Measurements from ENCODE around the gene SF1.

Gene SF1

DNA sequence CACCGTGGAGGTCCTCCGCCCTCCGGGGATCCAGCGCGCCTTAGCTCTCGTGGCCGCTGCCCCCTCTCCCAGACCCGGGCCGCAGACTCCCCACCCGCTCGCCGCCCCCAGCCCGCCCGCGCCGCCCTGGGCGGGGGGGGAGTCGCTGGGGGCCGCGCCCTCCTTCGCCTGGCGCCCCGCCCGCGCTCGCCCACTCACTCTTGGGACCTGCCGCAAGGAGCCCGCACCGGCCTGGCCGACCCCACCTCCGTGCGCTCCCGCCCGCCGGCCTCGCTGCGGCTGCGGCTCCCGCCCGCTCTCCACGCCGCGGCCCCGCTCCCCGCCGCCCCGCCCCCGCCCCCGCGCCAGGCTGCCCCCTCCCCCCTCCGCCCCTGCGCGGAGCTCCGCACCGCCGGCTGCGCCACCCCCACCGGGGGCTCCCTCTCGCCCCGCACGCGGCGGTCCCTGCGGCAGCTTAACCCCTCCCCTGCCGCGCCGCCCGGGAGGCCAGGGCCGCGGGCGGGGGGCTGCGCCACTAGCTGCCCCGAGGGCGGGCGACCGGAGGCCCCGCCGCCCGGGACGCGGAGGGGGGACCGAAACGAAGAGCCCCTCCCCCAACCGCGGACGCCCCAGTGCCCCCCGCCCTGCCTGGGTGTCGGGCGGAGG is 33.7 kb downstream of the SF1 start:
- no peak for DNase-seq

DNA sequence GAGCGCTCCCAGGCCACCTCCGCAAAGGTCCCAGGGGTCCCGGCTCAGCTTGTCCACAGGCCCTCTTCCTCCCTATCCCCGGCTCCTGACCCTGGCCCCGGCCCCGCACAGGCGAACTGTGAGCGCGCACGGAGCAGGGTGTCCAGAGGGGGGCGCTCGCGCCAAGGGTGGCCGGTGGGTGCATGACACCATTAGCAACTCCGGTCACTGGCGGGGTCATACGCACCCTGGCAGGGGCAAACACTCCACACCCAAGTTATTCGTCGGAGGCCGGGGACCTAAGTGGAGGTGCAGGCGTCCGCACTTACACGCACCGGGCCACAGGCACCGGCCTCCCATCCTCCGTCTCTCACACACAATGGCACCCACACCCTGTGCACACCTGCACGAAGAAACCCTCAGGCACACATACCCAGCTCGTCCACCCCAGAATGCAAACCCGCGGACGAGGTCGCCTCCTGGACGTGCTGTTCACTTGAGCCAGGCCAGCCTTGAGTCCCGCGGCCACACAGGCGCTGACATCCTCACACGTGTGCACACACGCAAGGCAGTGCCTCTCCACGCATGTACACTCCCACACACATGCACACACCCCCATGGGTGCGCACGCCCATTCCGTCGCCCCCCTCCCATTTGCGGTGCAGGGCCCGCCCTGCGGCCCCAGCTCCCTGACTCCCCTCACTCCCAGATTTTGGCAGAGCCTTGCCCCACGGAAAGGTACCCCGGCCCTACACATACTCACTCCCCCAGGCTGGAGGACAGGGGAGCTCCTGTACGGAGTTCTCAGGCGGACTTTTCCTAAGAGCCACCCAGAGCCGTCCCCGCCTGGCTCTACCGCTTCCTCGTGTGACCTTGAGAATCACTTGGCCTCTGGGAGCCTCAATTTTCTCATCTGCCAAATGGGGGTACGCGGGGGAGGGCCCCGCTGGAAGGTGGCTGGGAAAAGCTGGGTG is 34.5 kb downstream of the SF1 start, which contains the start of gene RASGRP2:
TSS of gene RASGRP2 (minus strand) at position 552 of the 953 bp plus-strand sequence. CDS start 1,276 bp downstream, outside the sequence.
- no peak for DNase-seq

DNA sequence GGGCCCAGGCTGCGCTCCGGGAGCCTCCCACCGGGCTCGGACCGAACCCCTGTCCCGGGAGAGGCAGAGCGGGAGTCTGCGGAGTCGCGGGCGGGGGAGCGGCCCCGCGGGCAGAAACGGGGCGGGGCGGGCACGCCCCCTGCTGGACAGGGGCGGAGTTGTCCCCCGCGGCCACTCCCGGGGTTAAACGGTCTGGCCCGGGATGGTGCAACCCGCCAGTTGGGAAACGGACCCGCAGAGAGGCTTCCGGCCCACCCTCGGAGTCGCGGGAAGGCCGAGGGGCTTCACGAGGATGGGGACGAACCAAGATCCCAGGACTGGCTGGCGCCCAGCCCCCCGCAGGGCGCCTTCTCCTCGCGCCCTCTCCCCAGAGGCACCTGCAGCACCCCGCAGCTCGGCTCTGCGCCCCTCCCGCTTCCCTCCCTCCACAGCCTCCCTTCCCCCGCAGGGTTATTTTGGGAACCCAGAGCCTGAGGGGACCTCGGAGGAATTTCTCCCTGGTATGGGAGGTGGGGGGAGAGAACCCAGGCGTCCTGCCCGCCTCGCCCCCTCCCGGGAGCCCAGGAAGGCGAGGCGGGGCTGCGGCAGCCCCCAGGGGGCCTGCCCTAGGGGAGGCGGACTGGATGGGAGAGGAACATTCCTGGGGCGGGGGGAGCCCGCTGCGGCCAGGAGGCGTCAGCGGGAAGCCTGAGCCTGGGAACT is 35.3 kb downstream of the SF1 start:
- DNase-seq: no peak

DNA sequence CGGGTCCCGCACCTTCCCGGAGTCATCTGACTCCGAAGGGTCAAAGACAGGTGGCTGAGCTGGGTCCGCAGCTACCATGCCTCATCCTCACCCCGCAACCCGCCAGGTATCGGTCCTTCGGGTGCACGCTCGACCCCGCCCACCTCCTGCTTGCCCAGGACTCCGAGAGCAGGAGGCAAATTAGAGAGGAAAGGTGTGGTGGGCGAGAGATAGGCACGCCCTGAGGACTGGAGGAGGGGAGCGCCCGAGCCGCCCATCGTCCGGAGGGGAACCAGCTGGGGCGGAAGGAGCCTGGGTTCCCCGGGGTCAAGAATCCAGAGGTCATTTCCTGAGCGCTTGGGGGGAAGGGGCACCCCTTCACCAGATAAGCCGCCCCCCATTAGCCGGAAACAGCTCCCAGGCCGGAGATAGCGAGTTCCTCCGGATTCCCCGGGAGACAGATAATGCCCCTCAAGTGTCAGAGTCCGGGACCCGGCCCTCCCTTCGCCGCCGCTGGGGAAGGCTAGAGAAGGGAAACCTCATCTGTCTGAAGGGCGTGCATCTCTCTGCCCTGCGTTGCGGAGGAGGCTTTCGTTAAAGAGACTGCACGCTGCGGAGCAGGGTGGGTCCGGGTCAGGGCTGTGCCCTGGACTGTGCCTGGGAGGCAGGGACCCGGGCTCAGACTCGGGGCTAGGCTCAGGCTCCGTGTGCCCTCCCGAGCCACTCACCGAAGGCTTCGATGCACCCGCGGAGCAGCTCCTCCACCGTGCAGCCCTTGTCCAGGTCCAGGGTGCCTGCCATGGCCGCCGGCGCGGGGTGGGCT is 36.1 kb downstream of the SF1 start:
- no peak for DNase-seq

DNA sequence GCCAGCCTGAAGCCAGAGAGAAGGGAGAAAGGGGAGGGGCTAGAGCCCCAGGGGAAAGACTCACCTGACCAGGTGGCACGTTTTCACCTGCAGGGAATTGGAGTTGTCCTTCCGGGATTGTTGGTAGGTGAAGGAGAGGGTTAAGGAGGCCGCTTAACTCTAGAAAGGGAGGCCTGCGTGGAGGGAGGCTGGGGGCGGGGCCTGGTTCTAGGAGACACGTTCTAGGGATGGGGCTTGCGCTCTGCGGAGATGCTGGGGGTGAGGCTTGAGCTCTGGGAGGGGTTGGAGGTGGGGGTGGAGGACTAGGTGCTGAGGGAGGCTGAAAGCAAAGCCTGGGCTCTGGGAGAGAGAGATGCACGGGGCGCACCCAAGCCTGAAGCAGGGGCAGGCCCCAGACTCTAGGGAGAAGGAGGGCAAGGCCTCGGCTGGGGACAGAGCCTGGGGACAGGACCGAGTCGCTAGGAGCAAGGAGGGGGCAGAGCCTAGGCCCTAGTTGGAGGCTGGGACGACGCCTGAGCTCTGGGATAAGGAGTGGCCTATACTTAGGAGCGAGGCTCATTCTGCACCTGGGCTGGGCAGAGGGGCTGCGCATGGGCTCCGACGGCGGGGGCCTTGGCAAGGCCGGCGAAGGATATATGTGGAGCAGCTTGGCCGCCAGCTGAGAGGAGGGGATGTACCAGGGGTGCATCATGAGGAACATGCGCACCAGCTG is 36.8 kb downstream of the SF1 start:
- no peak for DNase-seq

DNA sequence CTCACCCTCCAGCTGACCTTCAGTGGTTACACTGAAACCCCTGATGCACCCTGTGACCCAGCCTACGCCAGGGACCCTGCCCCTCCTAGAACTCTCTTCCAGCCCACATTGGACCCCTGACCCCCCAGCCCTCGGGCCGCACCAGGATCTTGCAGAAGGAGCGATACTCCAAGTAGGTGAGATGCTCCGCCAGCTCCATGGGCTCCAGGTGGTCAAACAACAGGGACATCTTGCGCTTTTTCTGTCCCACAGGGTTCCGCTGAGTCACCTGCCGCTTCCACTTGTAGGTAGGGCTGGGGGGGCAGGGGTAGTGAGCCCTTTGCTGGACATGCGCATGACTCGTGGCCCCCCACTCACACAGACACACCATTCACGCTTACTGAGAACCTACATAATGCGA is 38.5 kb downstream of the SF1 start:
- DNase-seq: no peak

DNA sequence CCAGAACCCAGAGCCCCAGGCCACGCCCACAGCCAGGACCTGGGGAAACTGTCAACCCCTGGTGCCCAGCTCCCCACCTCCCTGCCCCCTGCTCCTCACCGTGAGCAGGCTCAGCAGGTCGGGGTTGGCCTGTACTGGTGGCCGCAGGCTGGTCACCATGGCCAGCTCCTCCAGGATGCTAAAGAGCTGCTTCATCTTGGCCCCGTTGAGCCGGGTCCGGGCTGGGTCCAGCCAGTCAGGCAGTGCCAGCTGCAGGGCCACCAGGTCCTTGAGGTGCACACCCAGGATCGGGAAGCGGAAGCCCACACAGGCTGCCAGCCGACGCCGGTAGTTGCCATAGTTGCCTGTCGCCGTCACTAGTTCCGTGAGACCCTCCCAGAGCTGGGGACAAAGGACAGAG is 41.7 kb downstream of the SF1 start:
- no peak for DNase-seq

DNA sequence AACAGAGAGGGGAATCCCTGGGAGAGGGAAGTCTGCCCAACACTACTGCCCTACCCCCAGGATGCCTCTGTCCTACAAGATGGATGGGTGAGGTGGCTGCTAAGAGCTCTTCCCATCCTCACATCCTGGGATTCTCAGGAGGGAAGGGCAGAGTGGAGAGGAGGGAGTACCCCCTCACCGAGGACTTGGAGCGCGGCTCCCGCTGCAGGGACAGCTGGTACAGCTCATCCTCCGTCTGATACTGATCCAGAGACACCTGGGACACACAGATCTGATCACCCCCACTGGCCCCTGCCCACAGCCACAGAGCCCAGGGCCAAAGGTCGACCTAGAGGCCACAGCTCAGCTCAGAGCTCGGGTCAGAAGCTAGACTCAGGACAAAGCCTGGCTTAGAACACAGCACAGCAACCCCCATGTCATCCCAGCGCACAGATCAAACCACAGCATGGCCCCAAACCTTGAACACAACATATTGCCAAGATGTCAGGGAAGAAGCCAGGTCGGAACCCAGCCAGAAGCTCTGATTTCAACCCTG is 42.5 kb downstream of the SF1 start:
- no peak for DNase-seq

DNA sequence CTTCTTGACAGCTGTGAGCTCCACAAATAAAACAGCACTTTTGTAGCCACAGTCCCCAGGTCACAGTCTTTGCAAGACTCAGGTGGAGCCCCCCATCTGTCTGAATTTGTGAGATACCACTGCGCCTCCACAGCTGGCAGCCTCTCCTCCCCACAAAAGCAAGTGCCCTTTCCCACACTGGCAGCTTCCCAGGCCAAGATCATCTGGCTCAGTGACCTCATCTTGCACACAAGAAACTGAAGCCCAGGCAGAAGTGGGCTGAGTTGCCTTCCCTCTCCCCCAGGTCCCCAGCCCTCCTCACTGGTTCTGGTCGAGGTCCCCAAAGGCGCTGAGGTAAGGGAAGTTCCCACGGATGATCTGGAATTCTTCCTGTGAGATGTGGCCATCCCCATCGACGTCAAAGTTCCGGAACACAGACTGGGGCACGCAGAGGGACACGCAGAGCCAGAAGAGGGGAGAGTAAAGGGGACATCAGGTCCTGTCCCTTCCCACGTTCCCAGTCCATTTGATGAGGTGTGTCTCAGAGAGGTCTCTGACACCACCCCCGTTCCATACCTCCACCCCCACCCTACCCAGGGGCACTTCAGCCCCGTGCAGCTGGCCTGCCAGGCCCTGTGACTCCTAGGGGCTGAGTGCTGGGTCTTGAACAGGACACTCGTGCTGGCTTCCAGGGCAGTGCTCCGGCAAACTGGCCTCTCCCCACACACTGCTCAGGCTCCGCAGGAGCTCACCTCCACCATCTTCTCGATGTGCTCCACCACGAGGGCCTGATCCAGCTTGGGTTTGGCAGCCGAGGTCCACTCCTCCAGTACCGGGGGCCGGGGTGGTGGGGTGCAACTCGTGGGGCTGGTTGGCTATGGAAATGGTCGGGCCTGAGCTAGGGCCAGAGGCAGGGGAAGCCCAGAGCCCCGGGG is 43.3 kb downstream of the SF1 start:
- no peak for DNase-seq

DNA sequence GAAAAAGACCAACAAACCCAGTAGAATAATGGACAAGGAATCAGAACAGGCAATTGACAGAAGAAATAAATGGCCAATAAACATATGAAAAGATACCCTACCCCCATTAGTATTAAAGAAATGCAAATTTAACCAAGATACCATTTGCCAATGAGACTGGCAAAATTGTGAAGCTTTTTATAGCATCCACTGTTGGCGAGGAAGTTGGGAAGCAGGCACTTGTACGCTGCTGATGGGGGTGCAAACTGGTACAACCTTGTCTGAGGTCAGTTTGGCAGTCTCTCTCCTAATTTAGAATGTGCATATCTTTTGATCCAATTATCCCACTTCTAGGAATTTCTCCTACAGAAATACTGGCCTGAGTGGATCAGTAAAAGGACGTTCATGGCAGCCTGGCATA is 46.7 kb downstream of the SF1 start:
- DNase-seq: no peak

DNA sequence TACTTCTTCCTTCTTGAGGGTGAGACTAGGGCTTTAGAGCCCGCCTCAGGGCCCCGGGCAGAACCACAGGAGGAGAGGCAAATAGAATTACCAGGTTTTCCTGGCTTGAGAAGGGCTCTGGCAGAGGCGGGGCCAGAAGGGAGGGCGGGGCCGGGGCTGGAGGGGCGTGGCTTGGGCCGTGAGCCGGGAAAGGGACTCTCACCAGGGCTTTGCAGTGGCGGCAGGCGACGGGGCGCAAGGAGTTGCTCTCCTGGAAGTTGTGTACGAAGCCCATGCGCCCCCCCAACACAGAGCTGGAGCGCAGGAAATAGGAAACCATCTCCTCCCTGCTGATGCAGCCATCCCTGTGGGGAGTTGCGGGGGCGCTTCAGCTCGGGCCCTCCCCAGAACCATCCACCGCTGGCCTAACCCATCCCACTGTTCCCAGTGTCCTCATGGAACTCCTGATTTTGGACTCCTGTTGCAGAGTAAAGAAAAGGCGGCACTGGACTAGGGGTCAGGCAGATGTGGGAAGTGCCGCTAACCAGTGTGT is 48.4 kb downstream of the SF1 start:
- no peak for DNase-seq

DNA sequence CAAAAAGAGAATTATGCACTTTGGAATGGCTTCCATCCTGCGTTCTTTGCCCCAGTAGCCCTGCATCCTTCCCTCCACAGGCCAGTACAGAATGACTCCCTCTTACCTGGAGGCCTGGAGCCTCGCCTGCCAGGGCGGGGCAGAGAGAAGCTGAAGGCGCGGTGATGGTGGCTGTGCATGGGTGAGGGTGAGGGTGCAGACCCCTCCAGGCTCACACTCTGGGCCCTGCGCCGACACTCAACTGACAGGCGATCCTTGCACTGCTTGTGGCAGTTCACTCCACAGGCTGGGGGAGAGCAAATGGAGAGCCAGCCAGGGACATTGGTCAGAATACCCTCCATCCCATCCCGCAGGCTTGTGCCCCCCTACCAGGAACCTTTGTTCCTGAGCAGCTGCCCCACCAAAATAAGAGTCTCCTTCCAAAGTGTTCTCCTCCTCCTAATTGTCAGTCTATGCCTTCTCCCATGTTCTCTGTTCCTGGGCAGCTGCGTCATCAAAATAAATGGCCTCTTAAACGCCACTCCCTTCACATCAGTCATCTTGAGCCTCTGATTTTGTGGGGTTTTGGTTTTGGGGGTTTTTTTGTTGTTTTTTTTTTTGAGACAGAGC is 49.5 kb downstream of the SF1 start:
- DNase-seq: no peak

DNA sequence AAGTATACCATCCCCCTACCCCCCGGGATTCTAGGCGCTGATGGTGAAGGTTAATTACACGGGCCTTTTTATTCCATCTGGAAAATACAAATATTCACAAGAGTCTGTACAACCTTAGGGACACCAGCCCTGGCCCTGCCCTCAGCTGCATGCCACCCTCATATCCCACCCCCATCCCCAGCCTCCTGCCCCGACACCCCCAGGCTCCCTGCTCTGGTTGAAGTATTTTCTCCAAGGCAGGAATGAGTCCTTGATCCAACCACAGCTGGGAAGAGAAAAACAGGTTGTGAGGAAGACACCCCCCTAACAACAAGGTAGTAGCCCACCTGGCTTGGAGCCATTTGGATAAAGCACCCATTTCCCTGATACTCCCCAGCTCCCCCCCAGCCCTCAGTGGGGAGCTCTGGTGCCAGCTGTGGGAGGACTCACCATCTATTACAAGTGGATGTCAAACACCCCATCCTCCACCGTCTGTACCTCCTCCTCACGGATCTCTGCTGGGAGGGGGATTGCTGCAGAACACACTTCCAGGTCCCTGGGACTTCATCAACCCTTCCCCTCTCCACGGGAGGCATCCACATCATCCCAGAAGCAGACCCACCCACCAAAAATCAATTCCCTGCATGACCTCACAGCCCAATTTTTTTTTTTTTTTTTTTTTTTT is 51.3 kb downstream of the SF1 start:
- DNase-seq: no peak

DNA sequence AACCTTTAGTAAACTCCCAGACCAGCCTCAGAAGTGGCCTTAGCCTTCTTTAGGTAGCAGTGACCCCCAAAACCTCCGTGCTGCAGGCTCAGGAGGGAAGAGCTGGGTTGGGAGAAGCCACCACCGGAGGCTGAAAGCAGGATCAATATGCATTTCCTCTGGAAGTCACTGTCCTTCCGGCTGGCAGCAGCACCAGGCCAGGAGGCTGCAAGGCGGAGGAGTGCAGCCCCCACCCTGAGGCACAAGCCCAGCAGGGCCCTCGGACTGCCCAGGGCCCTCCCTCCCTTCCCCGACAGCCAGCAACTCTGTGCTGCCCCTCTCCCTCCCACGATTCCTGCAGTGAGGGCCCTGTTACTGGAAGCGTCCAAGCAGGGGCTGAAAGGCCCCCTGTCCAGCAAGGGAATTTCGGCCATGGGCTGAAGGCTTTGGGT is 52.1 kb downstream of the SF1 start:
- no peak for DNase-seq

DNA sequence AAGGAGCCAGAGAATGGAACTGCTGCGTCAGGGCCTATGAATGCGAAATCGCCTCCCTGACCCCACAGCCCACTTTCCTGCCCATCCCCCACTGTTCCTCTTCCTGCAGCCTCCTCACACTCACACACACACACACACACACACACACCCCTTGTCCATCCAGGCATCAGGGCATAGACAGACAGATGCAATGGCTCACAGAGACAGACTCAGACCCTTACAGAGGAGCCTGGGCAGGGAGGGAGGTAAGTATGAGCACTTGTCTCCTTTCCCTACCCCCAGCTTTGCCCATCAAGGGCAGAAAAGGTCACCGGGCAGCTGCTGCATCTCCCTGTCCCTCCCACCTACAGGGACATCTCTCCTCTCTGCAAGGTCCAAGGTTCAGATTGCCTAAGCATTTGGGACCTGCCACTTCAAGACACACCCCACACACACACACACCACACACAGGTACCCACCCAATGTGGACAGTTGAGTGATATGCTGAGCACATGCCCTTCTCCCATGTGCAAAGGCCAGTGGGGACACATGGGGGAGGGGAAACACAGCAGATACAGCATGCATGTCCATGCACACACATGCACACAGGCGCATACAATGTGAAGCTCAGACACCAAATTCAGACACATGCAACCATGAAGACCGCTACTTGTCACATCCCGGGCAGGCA is 53.3 kb downstream of the SF1 start:
- DNase-seq: no peak

DNA sequence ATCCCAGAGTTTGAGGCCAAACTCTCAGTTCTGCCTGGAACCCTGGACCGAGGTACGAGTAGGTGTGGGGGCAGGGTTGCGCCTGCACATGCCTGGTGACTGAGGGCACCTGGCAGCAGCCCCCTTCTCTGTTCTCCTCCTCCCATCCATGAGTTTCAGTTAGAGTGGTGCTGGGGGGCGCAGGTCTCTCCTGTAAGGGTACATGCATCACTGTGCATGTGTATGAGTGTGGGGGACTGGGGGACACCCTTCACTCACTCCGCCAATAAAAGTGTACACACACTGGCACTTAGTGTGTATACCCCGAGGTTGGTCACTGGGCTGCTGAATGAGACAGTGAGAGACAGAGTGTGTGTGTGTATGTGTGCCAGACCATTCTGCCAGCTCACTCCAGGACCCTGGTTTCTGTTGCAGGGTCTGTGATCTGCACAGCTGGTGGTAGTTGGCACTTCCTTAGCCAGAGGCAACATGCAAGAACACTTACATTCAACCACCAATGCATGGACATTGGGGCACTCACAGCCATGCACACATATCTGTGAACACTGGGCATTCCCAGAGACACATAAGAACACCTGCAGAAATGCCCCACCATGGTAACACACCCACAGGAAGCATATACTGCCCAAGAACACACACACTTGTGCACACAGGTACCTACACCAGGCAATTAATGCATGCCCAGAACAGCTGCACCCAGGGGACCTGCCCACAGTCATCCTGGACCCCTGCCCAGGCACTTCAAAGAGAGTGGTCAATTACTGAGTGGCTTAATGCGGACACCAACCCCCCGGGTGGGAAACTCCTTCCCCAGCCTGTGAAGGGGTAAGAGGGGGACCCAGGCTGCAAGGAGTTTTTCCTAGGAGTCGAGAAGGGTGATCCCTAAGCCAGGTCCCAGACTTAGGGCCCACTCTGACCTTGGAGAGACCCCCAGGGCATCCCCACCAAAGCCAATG is 54.2 kb downstream of the SF1 start:
- DNase-seq: no peak

DNA sequence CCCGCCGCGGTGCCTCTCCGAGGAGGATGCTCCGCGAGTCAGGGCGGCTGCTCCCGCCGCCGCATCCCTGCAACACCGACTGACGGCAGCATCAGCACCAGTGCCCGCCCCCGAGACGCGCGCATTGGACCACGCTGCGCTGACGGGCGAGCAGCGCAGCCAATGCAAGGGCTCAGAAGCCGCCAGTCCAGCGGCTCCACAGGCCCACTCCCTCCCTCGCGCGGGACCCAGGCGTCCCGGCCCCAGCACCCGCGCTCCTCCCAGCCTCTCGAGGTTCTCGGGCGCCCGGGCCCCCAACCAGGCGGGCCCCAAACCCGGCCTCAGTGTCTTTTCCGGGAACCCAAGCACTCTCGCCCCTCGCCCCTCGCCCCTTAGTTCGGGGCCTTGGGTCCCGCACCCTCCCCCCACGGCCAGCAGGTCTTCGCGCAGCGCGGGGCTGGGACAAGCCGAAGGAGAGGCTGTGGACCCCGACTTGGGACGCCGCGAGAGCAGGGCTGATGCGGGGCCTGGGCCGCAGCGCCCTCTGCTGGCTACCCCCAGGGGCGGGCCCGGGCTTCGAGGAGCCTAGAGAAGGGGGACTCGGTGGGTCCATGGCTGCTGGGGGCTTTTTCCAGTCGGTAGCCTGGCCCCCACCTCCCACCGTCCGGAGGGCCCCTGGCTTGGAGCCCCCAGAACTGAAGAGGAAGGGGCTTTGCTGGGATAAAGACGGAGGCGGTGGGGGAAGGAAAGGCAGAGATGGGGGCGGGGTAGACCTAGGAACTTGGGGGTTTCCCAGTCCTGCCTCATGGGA is 55.0 kb downstream of the SF1 start, which contains the start of gene NRXN2:
TSS of gene NRXN2 (minus strand) at position 81 of the 790 bp plus-strand sequence. CDS start 9,498 bp downstream, outside the sequence.
- DNase-seq: peak; percentile 25

Data from NCI-H524 treated with DMSO at 0.1 percent for 48 hours (cell line).